GM18498 (cell line): ENCODE results near the gene AKT2.

Source experiments
- ATAC-seq: cut with Tn5 transposase; IDR thresholded peaks from one replicate; pipeline ENCODE4 v1.9.1; 2021; ENCODE audit warnings: mild to moderate bottlenecking, moderate library complexity; ENCODE audit not compliant: unreplicated experiment

The AKT2 gene

GRCh38 chr19:40274585-40275544 is 10.3 kb downstream of the AKT2 start:
- ATAC-seq: no peak

GRCh38 chr19:40273469-40274360 is 11.4 kb downstream of the AKT2 start:
- ATAC-seq: no peak

DNA sequence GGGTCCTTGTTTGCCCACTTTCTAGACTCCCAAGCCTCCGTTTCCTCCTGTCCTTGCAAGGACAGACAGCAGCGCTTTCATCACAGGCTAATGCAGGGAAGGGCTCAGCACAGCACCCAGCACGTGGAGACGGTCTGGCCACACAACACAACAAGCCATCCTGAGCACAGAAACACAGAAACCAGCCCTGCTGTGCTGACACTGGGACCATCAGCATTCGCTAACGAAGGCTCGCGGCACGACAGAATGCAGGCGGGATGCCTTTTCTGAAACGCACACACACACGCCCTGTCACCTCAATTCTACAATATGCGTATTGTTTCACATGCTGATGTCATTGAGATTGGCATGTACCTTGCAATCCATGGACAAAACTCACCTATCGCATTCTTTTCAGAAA is 12.9 kb downstream of the AKT2 start:
- no peak for ATAC-seq

DNA sequence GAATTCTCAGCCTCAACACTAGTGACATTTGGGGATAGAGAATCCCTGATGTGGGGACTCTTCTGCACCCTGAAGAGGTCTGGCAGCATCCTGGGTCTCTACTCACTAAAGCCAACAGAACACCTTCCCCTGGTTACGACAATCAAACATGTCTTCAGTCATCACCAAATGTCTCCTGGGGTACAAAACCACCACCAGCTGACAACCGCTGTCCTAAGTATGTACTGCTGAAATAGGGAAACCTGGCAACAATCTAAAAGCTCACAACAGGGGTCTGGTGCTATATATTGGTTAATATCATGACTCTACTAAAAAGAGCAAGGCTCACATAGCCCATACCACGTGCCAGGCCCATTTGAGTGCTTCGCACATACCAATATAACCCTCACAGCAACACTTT is 13.4 kb downstream of the AKT2 start:
- no peak for ATAC-seq

- no peak for ATAC-seq
Observed at GRCh38 chr19:40270362-40271089, 14.6 kb downstream of the AKT2 start.

DNA sequence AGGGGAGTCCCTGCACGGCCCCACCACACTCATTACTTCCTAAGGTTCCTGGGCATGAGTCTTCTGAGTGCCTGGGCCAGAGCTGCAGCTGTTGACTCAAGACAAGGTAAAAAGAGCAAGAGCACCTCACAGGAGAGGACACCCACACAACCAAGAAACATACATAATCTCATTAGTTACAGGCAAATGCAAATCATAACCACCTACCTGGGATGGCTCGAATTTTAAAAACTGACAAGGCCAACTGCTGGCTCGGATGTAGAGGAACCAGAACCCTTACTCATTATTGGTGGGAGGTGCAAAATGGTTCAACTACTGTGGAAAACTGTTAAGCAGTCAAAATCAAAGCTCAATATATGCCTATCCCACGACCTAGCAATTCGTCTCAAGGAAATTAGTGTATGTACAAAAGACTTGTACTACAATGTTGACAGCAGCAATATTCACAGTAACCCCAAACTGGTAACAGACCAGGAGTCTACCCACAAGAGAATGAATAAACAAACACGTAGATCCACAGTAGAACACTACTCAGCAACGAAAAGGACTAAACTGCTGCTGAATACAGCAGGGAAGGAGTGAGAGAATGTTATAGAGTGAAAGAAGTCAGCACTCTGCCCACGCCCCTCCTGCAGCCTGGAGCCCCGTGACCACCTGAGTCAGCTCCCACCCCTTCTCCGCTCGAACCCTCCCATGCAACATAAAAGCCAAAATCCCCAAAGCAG is 15.8 kb downstream of the AKT2 start:
- ATAC-seq: no peak

GRCh38 chr19:40267601-40267997 is 17.5 kb downstream of the AKT2 start:
- ATAC-seq: no peak

GRCh38 chr19:40266912-40267600 is 18.1 kb downstream of the AKT2 start:
- no peak for ATAC-seq

DNA sequence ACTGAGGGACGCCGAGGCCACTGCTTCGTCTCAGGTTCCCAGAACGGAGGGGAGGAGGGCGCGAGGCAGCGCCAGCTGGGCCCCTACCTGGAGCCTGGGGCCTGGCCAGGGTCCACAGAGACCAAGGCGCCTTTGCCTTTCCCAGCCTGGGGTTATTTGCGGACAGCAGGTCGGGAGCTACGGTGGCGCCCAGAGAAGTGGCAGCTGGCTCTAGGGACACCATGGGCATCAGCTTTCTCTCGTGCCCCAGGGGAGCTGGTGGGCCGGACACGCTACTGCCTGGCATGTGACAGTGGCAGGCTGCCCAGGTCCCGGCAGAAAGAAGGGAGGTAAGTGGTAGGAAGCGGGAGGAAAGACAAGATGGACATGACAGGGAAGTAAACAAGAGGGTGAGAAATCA is 19.0 kb downstream of the AKT2 start:
- no peak for ATAC-seq

DNA sequence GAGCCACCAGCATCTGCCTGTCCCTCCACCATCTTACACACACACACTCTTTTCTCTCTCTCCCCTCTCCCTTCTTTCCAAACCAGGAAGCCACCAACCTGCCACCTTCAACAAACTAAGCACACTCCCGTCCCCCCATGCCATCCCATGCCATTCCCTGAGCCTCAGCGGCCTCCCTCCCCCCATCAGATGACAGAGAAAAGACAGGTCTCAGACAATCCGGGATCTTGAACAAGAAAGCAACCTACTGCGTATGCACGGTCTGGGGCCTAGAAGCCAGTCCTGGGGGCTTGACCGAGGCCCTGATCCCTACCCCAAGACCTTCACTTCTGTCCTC is 19.4 kb downstream of the AKT2 start:
- ATAC-seq: no peak

- no peak for ATAC-seq
Observed at GRCh38 chr19:40265055-40265762, 19.9 kb downstream of the AKT2 start.

- ATAC-seq: no peak
Observed at GRCh38 chr19:40264314-40265054, 20.7 kb downstream of the AKT2 start.

DNA sequence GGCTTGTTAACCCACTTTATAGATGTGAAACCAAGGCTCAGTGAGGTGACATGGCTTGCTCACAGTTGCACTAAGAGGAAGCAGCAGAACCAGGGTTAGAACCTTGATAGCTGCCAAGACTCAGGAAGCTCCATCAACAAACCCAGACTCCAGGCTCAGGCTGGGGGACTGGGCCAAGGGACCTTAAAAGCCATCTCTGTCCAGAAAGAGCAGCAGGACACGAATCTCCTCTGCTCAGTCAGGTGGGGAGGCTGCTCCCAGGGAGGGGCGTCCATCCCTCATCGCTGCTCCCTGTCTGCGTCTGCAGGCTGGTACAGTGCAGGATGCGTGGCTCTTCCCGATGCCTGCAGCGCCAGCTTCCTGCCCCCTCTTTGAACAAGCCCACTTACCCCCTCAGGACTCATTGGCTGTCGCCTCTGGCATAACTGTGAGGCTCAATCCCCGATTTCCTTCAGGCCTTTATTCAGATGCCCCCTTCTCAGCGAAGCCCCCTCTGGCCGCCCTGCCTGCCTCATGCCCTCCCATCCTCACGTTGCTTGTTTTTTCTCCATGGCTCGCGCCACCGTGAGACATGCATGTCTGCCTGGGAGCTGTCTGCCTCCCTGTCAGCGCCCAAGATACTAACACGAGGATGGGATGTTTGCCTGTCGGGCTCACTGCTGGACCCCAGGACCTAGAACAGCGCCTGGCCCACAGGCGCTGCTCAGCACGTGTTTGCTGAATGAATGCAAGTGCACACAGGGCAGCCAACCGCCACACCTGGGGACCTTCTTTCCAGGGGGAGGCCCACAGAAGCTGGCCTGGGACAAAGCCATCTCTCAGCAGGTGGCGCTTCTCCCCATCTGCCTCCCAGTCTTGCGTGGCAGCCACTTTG is 21.5 kb downstream of the AKT2 start:
- no peak for ATAC-seq

- no peak for ATAC-seq
Observed at GRCh38 chr19:40262422-40262821, 22.7 kb downstream of the AKT2 start.

GRCh38 chr19:40261631-40262030 is 23.5 kb downstream of the AKT2 start:
- no peak for ATAC-seq

DNA sequence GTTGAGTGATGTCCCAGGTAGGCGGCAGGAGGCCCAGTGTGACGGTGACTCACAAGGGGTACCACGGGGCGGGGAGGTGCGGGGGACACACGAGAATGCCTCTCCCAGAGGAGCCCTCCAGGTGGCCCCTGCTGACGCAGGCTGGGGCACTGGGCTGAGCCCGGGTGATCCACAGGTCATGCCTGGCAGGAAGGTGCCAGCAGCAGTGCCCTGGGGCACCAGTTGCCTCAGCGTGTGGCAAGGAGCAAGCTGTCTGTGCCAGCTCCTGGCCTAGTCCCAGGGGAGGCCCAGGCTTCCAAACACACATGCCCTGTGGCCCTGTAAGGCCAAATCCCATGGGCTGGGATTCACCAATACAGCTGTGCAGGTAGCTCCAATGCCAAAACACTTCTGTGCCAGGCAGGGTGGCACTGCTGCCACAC is 28.0 kb downstream of the AKT2 start:
- ATAC-seq: no peak

DNA sequence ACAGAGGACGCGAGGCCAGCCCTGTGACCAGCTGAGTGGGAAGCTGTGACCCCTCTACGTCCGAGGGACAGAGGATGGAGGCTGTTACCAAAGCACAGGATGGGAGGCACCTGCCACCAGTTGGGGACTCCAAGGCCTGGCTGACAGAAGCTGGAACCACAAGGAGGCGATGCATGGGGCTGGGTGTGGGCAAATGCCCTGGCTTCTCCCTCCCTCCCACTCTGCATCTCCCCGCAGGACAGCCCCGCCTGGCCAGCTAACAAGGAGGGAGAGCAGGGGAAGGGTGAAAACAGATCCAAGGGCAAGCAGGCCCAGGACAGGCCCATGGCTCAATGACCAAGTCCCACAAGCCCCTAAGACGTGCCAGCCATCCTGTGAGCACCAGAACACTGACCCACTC is 28.6 kb downstream of the AKT2 start:
- no peak for ATAC-seq
